NOMO-1 treated with dmso at 0.1 percent for 144 hours (cell line): ENCODE results near the gene ALK.
"Not testable (repeated sequence)": the region's sequence is repeated elsewhere in the genome, so short reads cannot be mapped to it uniquely, and the experiment has no call there.

Experiments
- DNase-seq: peaks from one replicate; lab custom pipeline; 2025; ENCODE audit not compliant: unreplicated experiment; lab: John Stamatoyannopoulos, UW

Gene ALK

DNA sequence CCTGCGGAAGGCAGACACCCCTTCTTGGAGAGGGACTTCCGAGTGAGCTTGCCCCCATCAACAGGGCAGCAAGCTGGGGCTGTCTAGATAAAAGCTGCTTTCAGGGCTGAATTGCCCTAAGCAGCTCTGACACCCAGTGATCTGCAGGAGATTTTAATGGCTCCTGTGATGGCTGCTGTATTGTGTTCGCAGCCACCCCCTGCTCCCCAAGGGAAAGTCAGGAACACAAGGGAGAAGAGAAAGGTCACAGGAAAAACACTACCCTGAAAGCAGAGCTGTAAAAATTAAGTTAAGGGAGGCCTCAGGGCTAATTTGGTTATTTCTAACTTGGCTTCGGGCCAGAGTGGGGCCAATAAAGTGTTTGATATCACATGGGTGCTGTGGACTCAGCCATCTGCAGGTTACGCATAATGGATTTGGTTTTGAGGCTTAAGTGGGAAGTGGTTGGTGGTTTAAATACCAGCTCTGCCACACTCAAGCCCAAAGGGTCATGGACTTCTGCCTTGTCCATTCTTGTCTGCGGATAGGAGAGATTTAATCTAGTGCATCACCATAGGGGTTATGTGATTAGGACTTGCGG, 658.6 kb downstream of the ALK start:
- no peak for DNase-seq

DNA sequence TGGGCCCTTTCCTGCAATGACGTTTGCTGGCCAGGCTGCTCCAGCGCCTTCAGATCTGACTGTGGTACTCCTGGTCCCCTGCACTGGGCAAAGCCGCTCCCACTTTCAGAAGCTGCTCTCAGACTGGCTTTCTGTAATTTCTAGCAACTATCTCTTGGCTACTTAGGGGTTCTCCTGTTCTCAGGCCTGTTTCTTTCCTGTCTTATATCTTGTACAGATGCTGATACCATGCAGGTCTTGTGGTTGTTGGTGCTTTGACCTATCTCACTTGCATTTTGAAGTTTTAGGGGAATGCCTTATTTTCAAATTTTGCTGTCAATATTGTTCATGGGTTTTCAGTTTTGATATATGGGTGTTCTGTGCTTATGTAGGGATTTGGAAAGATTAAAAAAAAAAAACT, 660.4 kb downstream of the ALK start:
- DNase-seq, result no peak

DNA sequence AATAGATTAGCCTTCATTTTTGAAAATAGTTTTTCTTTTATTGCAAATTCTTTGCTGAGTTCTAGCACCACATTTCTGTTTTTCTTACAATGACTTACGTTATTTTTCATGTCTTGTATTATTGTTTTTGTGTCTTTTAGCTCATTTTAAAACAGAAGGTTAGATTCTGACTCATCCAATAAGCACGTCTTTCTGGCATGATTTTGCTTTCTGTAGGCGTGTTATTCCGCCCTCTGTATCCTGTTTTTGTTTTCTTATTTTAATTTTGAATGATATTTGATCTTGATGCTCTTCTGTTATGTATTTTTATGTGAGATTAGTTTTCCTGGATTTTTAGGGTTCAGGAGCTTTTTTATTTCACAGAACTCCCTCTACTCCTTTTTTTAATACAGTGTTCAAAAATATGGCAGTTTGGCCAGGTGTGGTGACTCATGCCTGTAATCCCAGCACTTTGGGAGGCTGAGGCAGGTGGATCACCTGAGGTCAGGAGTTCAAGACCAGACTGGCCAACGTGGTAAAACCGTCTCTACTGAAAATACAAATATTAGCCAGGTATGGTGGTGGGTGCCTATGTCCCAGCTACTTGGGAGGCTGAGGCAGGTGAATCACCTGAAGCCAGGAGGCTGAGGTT, 661.1 kb downstream of the ALK start:
- DNase-seq, result no peak

DNA sequence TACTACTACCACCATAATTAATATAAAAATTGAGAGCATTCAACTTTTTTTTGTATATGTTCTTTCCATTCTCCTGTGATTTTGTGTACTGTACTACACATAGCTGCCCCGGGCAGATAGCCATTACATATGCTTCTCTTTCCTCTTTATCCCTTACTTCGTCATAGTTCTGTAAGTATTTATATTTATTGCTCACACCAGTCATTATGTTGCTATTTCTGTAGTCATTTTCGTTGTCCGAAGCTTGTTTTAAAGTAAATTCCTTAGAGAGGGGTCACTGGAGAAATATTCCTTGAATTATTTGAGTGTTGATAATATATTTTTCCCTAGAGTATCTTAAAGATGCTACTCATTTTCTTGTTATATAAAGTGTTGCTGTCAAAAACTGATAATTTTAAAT, 662.2 kb downstream of the ALK start:
- no peak for DNase-seq

GRCh38 chr2:29255004-29255403, 666.4 kb downstream of the ALK start:
- no peak for DNase-seq

- not testable (repeated sequence) for DNase-seq
Observed at GRCh38 chr2:29253495-29254275, 667.7 kb downstream of the ALK start.

GRCh38 chr2:29253026-29253425, 668.4 kb downstream of the ALK start:
- DNase-seq, result no peak

DNA sequence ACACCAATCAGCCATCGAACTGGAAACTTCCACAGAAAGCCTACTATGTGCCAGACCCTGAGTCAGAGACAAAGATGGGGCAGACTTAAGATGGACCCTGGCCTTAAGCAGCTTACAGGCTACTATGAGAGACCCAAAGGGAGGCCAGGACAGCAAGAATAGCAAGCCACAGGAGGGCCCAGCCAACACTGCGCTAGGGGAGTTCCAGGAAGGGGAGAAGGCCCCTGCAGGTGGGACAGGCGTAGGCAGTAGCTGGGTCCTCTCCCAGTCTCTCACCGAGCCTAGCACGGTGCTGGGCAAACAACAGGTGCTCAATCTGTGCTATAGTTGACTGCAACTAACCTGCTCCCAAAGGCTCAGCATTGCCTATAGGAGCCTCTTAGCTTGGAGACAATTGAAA, 670.0 kb downstream of the ALK start:
- no peak for DNase-seq

GRCh38 chr2:29250977-29251376, 670.4 kb downstream of the ALK start:
- no peak for DNase-seq

- DNase-seq, result no peak
Observed at GRCh38 chr2:29249666-29250253, 671.6 kb downstream of the ALK start.

DNA sequence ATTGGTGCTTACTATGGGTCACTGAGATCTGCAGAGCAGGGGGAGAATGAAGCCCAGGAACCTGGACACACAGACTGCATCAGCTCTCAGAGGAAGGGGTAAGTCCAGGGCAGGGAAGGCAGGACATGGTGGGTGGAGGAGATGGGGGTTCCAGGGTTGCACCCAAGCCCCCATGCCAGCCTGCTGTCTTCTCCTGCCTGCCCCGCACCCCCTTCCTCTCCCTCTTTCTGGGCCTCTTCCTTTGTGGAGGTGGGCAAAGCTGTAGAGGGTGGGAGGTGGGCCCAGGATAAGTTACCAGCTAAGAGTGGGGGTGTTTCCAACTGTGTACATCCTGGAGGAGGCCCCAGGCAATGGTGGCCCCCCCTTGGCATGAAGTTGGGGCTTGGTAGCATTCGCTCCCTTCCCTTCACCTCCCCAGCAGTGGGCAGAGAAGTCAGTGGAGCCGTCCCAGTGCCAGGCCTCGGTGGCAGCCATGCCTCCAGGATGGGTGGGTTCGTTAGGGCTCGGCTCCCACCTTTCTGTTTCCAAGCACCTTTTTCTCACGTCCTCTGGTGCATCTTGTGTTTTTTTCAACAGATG, 674.0 kb downstream of the ALK start:
- DNase-seq, result no peak

GRCh38 chr2:29246383-29247300, 674.7 kb downstream of the ALK start:
- DNase-seq, result no peak

- DNase-seq, result no peak
Observed at GRCh38 chr2:29245742-29246382, 675.5 kb downstream of the ALK start.

GRCh38 chr2:29245035-29245741, 676.2 kb downstream of the ALK start:
- DNase-seq, result not testable (repeated sequence)

DNA sequence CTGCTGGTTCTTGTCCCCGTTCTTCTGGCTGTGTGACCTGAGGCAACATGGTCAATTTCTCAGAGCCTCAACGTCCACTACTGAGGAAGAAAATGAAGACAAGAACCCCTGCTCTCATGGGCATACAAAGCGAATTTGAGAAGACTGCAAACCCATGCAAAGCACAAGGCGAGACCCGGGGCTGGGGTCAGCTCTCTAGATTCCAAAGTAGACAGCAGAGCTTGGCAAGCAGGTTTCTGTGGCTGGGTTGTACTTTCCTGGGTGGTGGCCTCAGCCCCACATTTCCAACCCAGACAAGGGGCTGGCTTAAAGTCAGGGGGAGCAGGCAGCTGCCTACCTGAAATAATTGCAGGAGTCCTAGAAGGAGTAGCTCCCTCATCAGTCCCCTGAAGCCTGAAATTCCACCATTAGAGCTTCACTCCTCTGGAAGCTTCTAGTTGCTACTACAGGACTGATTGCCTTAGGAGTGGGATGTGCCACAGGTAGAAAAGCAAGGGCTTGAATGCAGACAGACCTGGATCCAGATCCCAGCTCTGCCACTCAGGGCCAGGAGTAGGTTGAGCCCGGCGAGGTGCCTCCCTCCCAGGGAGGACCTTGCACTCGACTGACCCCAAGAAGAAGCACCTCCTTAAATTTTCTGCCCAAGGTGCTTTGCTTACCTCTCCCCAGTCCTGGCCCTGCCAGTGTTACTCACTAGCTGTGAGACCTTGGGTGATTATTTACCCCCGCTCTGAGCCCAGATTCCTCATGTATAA, 678.6 kb downstream of the ALK start:
- DNase-seq, result no peak

DNA sequence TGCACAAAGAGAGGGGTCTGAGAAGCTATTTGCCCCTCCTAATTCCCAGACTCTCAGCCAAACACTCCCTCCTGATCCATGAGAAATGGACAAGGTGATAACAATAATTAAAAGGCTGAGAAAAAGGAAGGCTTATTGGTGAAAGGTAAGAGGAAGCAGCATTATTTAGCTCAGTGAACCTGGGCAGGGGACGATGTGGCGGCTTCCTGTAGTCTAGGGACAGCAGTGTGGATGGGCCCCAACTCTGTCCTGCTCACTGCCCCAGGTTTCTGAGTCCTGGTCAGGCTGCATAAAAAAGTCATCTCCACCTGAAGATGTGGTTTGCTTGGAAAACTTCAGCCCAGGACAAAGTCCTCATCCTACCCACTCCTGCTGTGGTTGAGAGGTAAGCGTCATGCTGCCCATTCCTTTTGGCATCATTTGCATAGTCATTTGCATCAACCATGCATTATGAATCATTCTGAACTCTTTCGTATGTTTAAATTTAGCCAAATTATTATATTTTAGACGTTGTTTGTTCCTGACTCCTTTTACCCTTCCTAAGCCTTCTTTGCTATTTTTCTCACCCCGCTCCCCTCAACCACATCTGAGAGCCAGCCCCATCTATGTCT, 679.3 kb downstream of the ALK start:
- no peak for DNase-seq

DNA sequence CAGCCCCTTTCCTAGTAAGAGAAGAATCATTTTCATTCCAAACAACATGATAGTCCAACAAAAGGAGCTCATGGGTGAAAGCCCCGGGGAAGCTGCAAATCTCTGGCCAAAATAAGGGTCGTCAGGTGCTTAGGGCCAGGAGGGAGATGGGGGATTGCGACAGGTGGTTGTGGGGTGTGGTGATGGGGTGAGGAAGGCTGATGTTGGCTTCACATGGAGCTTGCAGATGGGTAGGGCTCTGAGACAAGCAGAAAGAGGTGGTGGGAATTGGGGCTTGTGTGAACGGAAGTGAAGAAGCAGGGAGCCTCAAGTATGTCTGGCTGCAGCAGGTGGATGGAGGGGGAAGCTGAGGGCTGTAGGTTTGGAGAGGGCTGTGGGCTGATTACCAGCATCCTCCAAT, 680.0 kb downstream of the ALK start:
- no peak for DNase-seq

- no peak for DNase-seq
Observed at GRCh38 chr2:29240601-29241000, 680.8 kb downstream of the ALK start.
